Gastrocnemius medialis (tissue), 4 donors: ENCODE measurements around the gene INKA1. TPM values are rescaled to one million over a fixed set of nuclear protein-coding genes. Genes with fewer than 3 reads are reported as not detected.

Source experiments
- ATAC-seq, 2 donors: fragments of 150-250 bp; one replicate each; pipeline ENCODE4 v1.9.1; 2016
- DNase-seq, 2 donors: peaks; one replicate each; pipeline ENCODE4 v3.0.0-alpha.2; 2019
- H3K27ac ChIP-seq, 4 donors: fragments of 200-600 bp; sonication (generic); 1 replicate in 1 of 4; 2 replicates in 3 of 4; pipeline ENCODE4 v1.5.1; 2016 to 2018; ENCODE audit warnings: mild to moderate bottlenecking in 2 of 4, moderate library complexity in 1 of 4
- H3K27me3 ChIP-seq, 3 donors: fragments of 200-600 bp; sonication (generic) in 2 of 3; 1 replicate in 1 of 3; 2 replicates in 2 of 3; pipeline versions ENCODE4 v1.5.1 to v1.6.0; 2016 to 2019; ENCODE audit warnings: mild to moderate bottlenecking in 1 of 3, moderate library complexity in 1 of 3
- H3K36me3 ChIP-seq, 2 donors: fragments of 200-600 bp; sonication (generic) in 1 of 2; one replicate each; pipeline ENCODE4 v1.5.1; 2017 to 2018
- H3K4me1 ChIP-seq, 2 donors: fragments of 200-600 bp; sonication (generic) in 1 of 2; one replicate each; pipeline ENCODE4 v1.5.1; 2016 to 2017; ENCODE audit warnings: mild to moderate bottlenecking in 2 of 2
- H3K4me3 ChIP-seq, 4 donors: fragments of 200-600 bp; sonication (generic) in 3 of 4; 1 replicate in 1 of 4; 2 replicates in 3 of 4; pipeline ENCODE4 v1.5.1; 2016 to 2019; ENCODE audit warnings: mild to moderate bottlenecking in 2 of 4
- H3K9me3 ChIP-seq, 3 donors: fragments of 200-600 bp; sonication (generic) in 2 of 3; 1 replicate in 1 of 3; 2 replicates in 2 of 3; pipeline ENCODE4 v1.5.1; 2016 to 2019
- POLR2A ChIP-seq, 2 donors: fragments of 450-650 bp; IDR thresholded peaks; one replicate each; pipeline ENCODE4 v1.6.1; 2017; ENCODE audit warnings: antibody characterized with exemption in 2 of 2, mild to moderate bottlenecking in 2 of 2, moderate library complexity in 2 of 2
- in situ Hi-C, 4 donors: fragments of 200-750 bp; cut with MboI; loops; one replicate each; pipeline versions ENCODE4 v1.15.0 to v1.8.0; 2017; ENCODE audit warnings: low sequenced_read_pairs in 4 of 4
- intact Hi-C: fragments of 100-400 bp; cut with DNase I; formaldehyde crosslinking; loops from one replicate; pipeline ENCODE4 v1.15.1; 2023; ENCODE audit warnings: low total_unique reads
- total RNA-seq, 4 donors: library from RNA; depleted of rRNA; stranded (reverse); fragments of >200 nt; gene quantifications; one replicate each; pipeline versions ENCODE4 v1.1.0 to v1.2.3, GENCODE V29; 2016
- TF ChIP-seq, protein P1 (sequence below), 5 experiments: fragments of 450-650 bp in 3 of 5; fragments of 200-600 bp in 2 of 5; sonication (generic) in 2 of 5; IDR thresholded peaks in 4 of 5; conservative IDR thresholded peaks in 1 of 5; 1 replicate in 4 of 5; 2 replicates in 1 of 5; pipeline ENCODE4 v1.5.1; 2016 to 2019; ENCODE audit warnings: antibody characterized with exemption in 5 of 5, mild to moderate bottlenecking in 3 of 5, moderate library complexity in 3 of 5

Gene INKA1
- total RNA-seq, 4 donors from 2014 or later: 1.1 to 10.9 (median 5.2) TPM; not detected in 1

DNA sequence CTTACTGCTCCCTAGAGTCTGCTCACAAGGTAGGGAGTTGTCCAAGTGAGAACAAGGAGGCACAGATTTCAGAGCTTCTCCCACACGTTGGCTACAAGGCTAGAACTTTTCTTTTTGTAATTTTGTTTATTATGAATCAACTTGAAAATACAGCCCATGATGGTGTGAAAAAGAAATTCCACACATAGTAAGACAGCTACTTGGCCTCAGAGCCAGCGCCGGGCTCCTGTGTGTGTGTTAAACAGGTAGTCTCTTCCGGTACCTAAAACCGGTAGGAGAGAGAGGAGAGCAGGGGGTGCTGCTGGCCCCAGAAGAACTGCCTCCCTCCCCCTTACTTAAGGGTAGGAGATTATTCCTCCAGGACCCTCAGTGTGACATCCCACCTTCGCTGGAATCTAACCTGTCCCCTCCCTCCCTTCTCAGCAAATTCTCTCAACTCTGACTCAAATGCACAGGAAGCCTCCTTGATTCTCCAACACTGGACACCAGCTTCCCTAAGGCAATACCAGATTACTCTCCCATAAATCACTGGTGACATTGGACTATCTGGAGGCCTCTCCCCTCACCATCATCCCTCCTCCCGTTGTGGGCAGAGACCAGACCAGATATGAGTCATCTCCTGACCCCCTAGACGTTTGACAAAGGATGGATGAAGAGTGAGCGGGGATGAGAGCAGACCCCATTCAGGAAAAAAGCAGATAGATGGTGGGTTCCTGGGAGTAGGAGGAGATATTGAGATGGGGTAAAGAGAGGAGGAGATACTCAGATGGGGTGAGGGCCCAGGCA lies 12.2 kb upstream of the INKA1 start:
- no peaks in the 10 kb centered on the region for H3K9me3 ChIP-seq
- in situ Hi-C loops: no loop called here
- H3K27ac ChIP-seq: no peak overlapping the region
- intact Hi-C loops: no loop called here
- ATAC-seq: no peak
- no peaks in the 10 kb centered on the region for H3K36me3 ChIP-seq
- TF ChIP-seq, protein P1, sequence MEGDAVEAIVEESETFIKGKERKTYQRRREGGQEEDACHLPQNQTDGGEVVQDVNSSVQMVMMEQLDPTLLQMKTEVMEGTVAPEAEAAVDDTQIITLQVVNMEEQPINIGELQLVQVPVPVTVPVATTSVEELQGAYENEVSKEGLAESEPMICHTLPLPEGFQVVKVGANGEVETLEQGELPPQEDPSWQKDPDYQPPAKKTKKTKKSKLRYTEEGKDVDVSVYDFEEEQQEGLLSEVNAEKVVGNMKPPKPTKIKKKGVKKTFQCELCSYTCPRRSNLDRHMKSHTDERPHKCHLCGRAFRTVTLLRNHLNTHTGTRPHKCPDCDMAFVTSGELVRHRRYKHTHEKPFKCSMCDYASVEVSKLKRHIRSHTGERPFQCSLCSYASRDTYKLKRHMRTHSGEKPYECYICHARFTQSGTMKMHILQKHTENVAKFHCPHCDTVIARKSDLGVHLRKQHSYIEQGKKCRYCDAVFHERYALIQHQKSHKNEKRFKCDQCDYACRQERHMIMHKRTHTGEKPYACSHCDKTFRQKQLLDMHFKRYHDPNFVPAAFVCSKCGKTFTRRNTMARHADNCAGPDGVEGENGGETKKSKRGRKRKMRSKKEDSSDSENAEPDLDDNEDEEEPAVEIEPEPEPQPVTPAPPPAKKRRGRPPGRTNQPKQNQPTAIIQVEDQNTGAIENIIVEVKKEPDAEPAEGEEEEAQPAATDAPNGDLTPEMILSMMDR (IDR thresholded peaks at IDR 0.05 in 4 of 5, conservative IDR thresholded peaks at IDR 0.05 in 1 of 5): no peak
- no peak for TF ChIP-seq POLR2A (IDR thresholded peaks at IDR 0.05)
- DNase-seq: no peak
- no peaks in the 10 kb centered on the region for H3K27me3 ChIP-seq
- H3K4me1 ChIP-seq: peaks cover 0 to 7% of the 10 kb centered on the region in 2 donors
- no peak overlapping the region for H3K4me3 ChIP-seq

DNA sequence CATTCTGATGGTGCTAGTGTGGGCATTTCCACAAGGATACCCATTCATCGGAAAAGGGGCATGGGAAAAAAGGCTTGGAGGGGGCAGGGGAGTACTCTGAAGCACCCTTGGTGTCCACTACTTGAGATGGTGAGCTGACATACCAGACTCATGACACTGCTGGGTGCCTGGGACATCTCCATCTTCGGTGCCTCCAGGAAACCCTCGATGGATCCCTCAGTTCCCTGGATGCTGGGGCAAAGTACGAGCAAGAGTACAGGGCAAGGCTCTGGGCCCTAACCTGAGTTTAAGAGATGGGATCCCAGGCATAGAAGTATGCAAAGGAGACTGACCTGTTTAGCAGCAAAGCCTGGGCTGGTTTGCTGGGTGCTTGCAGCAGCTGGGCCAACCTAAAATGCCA lies 11.5 kb upstream of the INKA1 start:
- H3K27ac ChIP-seq: no peak overlapping the region
- no peaks in the 10 kb centered on the region for H3K36me3 ChIP-seq
- peaks cover 0 to 7% of the 10 kb centered on the region in 2 donors for H3K4me1 ChIP-seq
- DNase-seq (no peak), ATAC-seq (no peak)
- H3K4me3 ChIP-seq: no peak overlapping the region
- no peaks in the 10 kb centered on the region for H3K27me3 ChIP-seq
- in situ Hi-C loops (no loop called here), intact Hi-C loops (no loop called here)
- TF ChIP-seq, protein P1 (IDR thresholded peaks at IDR 0.05 in 4 of 5, conservative IDR thresholded peaks at IDR 0.05 in 1 of 5): no peak
- no peak for TF ChIP-seq POLR2A (IDR thresholded peaks at IDR 0.05)
- H3K9me3 ChIP-seq: no peaks in the 10 kb centered on the region

DNA sequence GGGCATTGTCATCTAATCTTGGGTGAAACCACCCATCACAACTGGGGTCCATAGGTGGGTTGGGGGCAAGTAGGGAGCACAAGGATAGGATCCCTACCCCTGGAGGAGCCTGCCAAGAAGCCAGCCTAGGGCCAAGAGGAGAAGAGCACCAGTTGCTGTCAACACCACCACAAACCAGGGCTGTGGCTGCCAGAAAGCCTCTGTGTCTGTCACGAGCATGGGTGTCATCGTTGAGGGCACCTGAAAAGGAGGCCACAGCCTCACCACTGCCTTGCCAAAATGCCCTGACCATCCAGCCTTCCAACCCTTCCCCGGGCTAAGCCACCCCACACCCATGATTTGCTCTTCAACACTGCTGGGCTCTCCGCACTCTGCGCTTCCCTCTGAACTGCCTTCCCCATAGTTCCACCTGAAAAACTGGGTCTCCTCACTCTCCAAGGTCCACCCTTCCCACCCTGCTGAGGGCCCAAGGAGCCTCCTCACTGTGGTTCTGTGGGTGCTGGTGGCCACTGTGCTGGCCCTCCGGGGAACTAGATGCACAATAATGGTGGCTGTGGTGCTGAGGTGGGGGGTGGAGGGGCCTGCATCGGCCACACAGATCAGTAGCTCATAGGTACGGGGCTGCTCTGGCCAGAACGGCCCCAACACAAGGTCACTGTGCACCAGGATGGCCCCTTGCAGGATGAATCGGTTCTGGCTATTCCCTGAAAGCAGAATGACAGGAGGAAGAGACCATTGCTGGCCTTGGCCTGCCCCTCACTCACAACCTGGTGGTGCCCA lies 10.5 kb upstream of the INKA1 start:
- TF ChIP-seq, protein P1 (IDR thresholded peaks at IDR 0.05 in 4 of 5, conservative IDR thresholded peaks at IDR 0.05 in 1 of 5): no peak
- no peak for TF ChIP-seq POLR2A (IDR thresholded peaks at IDR 0.05)
- Histone ChIP-seq H3K9me3 (no peaks in the 10 kb centered on the region), H3K4me3 (no peak overlapping the region), H3K27ac (no peak overlapping the region), H3K36me3 (no peaks in the 10 kb centered on the region), H3K4me1 (no peaks in the 10 kb centered on the region), H3K27me3 (no peaks in the 10 kb centered on the region)
- ATAC-seq: no peak
- intact Hi-C loops (no loop called here), in situ Hi-C loops (no loop called here)
- DNase-seq: no peak

DNA sequence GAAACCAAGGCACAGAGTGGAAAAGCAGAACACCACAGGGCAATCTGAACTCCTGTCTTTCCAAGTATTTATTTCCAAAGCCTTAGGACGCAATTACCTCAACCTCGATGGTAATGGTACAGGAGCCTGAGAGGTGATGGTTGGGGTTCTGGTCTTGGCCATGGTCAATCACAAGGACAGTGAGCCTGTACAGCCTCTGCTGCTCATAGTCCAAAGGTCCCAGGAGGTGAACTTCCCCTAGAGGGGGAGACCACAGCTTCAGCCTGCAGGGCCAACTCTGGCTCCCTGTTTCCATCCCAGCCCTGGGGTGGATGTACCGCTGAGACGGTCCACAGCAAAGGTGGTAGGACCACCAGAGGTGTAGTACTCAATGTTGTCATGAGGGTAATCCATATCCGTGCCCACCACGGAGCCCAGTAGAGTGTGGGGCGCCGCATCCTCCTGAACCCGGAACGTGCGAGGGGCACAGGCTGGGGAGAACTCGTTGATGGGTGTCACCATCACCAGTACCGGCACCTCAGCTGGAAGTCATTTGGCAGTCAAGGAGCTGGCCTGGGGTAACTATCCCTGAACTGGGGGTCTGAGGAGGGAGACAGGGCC lies 9.5 kb upstream of the INKA1 start:
- Histone ChIP-seq H3K36me3 (no peaks in the 10 kb centered on the region), H3K27ac (no peak overlapping the region), H3K4me1 (no peaks in the 10 kb centered on the region), H3K4me3 (no peak overlapping the region), H3K27me3 (no peaks in the 10 kb centered on the region), H3K9me3 (no peaks in the 10 kb centered on the region)
- no peak for DNase-seq
- no peak for ATAC-seq
- TF ChIP-seq POLR2A (IDR thresholded peaks at IDR 0.05): no peak
- TF ChIP-seq, protein P1 (IDR thresholded peaks at IDR 0.05 in 4 of 5, conservative IDR thresholded peaks at IDR 0.05 in 1 of 5): no peak
- in situ Hi-C loops (no loop called here), intact Hi-C loops (no loop called here)
